CMK (cell line): ENCODE results near the gene SET.
"Not testable (repeated sequence)": the region's sequence is repeated elsewhere in the genome, so short reads cannot be mapped to it uniquely, and the experiment has no call there.

Experiments used
- DNase-seq: peaks from one replicate; pipeline ENCODE4 v3.0.0-alpha.2; 2010; ENCODE audit warnings: low read depth

The SET gene

DNA sequence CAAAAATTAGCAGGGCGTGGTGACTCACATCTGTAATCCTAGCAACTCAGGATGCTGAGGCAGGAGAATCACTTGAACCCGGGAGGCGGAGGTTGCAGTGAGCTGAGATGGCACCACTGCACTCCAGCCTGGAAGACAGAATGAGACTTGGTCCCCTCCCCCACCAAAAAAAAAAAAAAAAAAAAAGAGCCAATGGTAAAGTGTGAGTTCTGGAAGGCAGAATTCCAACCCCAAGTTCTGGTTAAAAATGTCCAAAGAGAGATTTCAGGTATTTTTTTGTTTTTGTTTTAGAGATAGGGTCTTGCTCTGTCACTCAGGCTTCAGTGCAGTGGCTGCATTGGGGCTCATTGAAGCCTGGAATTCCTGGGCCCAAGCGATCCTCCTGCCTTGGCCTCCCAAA, 1.6 kb upstream of the SET start:
- DNase-seq, result no peak

DNA sequence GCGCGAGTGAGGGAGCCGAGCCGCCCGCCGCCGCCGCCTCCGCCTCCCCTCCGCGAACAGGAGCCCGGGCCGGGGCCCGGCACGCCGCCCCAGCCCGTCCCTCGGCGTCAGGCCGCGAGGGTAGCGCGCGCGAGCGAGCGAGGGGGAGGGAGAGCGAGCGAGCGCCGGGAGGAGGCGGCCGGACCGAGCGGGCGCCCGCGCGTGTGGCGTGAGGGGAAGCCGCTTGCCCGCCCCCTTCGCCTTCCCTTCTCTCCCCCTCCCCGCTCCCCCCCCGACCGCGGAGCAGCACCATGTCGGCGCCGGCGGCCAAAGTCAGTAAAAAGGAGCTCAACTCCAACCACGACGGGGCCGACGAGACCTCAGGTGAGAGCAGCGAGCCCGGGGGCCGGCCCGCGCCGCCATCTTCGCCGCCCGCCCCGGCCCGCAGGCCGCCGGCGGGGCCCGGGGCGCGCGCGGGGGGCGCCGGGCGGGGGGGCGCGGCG, 312 bp downstream of the SET start:
- DNase-seq, result peak; percentile 67

DNA sequence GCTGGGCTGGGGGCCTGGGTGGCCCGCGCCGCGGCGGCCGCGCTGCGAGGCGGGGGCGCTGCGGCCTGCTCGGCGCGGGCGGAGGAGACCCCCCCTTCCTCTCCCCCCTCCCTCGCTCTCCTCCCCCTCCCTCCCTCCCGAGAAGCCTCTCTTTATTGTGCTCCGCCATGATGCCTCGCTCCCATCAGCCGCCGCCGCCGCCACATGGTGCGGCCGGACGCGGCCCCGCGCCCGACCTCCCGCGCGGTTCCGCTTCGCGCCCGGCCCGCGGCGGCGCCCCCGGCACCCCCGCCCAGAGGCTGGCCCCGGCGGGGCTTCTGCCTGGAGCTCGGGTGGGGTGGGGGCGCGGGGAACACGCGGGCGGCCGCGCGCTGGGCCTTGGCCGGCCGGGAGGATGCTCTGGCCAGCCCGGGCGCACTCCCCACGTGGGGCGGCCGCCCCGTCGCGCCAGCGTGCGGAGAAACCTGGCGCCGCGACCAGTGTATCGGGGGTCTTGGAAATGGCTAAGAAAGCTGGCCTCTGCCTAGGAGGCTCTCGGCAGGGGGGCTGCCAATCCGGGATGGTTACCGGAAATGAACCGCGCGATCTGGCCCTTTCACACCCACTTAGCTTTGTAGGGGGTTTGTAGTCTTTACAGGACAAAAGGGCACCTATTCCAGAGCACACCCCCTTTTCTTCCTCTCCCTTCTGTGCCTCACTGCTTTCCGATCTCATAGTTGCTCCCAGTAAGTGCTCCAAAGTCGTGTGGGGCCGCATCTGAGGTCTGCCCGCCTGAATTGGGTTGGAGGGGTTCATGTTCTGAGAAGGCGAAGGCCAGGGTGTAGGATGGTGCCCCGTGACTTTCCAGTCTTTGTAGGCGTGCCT, 1.0 kb downstream of the SET start:
- no peak for DNase-seq

DNA sequence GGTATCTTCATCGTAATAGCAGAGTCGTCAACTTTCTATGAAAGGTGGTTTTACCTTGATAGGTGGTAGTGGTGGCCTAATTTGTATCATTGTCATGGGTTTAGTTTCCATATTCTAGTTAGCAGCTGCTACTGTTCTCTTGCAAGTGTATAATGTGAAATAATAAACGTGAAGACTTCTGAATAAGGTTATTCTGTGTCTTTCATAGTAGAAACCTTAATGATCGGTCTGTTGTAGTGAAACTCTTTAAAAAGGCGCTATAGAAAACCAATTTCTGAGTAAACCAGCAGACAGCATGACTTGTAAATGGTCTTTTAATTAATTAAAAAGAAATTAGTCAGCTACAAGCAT, 1.6 kb downstream of the SET start:
- no peak for DNase-seq

DNA sequence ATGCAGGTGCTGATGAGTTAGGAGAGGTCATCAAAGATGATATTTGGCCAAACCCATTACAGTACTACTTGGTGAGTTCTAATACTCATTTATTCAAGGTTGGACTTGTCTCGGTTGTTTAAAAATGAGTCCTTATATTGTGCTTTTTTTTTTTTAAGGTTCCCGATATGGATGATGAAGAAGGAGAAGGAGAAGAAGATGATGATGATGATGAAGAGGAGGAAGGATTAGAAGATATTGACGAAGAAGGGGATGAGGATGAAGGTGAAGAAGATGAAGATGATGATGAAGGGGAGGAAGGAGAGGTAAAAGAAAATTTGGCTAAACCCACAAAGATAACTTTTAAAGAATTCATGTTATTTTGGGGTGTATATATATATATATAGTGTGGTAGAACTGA, 4.7 kb downstream of the SET start:
- DNase-seq, result not testable (repeated sequence)

DNA sequence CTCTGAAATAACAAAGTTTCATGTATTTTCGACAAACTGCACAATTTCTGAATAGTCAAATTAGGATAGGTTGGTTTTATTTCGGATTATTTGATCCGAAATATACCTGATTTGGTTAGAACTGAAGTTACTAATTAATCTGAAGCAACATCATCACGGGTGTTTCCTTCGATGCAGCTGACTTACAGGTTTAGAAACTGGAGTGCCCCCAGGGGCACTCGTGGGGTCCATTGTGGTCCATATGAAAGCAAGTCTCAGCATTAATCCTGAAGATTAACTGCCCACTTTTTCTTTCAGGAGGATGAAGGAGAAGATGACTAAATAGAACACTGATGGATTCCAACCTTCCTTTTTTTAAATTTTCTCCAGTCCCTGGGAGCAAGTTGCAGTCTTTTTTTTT, 5.3 kb downstream of the SET start:
- no peak for DNase-seq

DNA sequence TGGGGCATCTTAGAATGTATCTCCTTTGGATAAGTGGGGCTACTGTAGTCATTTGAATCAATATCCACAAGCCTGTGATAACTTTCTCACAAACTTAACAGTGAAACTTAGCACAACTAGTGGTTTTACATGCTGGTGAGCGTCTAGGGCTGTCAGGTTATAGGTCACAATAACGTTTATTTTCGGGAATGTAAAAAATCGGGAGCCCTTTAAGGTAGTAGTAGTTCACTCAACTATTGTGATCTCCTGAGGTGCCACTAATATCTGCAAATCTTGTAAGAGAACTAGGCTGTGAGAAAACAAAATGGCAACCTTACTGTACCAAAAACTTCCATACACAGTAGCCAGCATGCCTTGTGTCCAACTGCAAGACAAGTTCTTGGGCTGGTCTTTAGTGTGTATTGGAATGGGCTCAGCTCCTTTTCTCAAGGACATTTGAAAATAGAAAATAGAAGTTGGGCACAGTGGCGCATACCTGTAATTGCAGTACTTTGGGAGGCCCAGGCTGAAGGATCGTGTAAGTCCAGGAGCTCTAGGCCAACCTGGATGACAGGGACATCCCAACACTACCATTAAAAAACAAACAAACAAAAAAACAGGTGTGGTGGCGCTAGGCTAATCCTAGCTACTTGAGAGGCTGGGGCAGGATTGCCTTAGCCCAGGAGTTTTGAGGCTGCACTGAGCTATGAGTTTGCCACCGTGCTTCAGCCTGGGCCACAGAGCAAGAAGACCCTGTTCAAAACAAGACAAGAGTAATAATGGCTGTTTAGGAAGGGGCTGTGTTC, 8.1 kb downstream of the SET start:
- no peak for DNase-seq

DNA sequence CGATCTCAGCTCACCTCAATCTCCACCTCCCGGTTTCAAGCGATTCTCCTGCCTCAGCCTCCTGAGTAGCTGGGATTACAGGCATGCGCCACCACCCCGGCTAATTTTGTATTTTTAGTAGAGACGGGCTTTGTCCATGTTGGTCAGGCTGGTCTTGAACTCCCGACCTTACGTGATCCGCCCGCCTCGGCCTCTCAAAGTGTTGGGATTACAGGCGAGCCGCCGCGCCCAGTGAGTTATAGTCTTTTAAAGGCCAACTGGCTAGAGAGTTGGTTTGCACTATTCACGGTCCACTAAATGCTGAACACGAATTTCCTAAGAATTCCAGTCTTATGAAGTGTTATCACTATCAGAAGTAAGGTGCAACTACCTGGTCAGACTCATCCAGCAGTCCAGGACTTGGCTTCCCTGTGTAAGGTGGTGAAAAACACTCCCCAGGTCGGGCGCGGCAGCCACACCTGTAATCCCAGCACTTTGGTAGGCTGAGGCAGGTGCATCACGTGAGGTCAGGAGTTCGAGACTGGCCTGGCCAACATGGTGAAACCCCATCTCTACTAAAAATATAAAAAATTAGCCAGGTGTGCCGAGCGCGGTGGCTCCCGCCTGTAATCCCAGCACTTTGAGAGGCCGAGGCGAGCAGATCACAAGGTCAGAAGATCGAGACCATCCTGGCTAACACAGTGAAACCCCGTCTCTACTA, 10.2 kb downstream of the SET start:
- DNase-seq, result not testable (repeated sequence)

DNA sequence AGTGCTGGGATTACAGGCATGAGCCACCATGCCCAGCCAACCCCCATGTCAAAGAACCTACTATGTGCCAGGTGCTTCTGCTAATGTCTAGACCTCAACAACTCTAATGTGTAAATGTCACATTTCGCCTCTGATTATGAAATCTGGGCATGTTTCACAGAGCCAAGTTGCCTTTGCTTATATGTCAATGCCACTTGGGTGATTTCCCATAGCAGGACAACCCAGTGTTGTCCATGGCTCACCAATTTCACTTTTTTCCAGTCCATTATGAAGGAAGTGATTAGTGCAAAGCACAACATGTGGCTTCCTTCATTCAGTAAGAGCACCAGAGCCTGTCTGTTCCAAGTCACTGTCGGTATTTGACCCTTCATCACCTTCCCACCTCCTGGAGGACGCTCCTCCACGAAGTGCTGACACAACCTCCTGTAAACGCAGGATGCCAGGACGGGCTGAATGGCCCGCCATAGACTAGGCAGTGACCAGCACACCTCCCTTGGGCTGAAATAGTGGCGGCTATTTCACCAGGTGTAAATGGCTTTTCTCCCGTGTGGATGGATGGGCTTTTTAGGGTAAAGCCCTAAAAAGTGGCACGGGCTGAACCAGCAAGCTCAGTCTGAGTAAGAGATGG, 12.3 kb downstream of the SET start:
- DNase-seq, result no peak

DNA sequence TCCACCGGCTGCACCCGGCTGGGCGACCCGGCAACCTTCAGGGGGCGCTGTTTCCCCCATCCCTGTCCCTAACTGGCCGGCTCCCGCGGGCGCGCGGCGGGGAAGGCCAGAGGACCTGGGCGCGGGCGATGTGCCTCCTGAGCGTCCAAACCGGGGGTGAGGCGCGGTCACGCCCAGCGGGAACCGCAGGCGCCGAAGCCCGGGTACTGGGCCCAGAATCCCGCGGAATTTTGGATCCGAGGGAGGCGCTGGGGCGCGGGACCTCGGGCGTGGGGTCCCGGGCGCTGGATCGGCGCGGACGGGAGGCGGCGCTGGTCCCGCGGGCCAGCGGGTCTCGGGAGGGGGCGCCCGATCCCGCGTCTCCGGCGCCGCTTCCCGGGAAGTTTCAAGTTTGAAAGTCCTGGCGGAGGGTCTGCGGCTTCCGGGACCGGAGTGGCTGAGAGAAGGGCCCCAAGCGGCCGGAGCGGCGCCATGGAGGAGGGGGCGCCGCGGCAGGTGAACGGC, 13.5 kb downstream of the SET start, which contains the start of gene PKN3:
Gene PKN3 (plus strand): TSS at position 59 of the 504 bp plus-strand sequence. CDS start 413 bp downstream, at position 472.
- peak; percentile 77 for DNase-seq

DNA sequence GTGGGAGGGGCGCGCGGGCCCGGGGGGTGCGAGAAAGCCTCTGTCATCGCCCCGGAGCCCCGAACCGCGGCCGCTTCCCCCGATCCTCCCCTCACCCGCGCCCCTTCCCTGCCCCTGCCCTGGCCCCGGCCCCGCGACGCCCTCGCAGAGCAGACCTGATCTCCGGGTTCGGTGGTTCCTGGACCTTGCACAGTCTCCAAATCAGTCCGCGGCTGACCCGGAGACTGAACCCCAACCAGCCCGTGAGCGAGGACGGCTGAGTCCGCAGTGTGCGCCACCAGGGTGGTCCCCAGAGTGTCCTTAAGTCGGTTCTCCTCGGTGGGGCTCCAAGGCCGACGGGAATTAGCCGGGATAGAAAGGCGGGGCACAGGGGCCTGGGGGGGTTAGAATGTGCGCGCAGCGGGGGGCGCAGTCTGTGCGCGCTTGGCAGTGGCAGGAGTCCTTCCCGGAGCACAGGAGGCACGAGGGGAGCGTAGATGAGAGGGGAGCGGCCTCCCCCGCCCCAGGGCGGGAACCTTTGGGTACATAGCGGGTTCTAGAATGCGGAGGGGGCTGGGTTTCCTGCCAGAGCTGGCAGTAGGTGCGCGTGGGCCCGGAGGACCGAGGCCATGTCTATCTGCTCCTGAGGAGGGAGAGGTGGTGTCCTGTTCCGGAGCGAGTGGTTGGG, 14.1 kb downstream of the SET start:
- peak; percentile 62 for DNase-seq

DNA sequence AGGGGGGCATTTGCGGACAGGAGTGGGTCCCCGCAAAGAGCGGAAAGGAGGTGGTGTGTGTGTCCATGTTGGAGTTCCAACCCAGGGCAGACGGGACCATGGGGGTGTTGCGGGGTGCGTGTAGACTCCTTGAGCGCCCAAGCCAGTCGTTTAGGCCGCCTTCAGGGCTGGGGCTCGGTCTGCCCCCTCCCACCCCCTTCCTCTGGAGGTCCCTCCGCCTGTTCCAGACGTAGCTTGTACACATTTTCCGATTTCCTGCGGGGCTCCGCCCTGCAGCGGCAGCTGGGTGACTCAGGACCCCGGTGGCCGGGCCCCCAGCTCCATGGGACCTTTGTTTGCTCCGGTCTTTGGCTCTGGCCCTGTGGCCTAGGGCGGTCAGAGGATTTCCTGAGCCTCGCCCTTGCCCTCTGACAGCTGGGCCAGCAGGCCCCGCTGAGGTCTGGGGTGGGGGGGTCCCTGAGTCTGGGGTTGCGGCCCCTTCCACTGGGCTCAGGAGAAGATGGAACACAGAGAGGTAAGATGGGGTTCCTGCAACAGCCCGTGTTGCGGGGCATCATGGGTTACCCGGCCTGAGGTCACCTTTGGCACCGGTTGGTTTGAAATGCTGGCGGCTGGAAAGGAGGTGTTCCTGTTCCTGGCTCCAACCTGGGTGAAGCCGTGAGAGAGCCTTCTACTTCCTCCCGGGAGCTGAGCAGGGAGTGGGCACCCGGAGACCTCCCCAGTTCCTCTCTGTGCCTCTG, 14.8 kb downstream of the SET start:
- DNase-seq, result no peak

DNA sequence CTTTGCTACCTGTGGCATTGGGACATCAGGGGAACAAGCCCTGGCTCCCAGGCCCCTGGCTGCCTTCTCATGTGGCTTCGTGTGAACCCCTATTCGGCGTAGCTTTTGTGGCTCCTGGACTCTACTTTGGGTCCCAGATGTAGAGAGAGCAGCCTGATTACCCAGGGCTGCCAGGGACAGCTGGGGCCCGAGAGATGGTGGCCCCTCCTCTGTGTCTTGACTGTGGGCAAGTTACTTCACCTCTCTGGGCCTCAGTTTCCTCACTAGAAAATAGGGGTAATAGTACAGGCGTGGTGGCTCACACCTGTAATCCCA, 15.3 kb downstream of the SET start:
- no peak for DNase-seq

DNA sequence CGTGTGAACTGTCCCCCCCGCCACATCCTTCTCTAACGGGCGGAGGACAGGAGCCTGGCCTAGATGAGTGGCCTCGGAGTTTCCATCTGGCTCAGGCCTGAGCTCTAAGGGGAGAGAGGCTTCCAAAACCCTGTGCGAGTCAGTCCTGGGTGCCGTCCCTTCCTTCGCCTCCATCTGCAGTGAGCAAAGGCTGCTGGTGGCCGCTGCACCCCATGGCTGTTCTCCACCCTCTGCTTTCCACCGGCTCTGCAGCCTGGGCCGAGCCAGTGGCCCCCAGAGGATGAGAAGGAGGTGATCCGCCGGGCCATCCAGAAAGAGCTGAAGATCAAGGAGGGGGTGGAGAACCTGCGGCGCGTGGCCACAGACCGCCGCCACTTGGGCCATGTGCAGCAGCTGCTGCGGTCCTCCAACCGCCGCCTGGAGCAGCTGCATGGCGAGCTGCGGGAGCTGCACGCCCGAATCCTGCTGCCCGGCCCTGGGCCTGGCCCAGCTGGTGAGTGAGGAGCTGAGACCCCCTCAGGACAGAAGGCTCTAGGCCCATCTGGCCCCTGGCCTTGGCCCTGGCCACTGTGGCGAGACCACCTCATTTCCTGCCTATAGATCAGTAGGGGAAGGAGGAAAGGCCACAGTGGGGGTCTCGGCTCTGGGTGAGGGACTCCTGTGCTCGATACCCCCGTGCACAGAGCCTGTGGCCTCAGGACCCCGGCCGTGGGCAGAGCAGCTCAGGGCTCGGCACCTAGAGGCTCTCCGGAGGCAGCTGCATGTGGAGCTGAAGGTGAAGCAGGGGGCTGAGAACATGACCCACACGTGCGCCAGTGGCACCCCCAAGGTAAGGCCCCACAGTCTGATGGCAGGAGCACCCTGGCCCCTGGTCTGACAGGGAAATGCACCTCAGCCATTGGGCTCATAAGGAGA, 16.3 kb downstream of the SET start:
- no peak for DNase-seq

DNA sequence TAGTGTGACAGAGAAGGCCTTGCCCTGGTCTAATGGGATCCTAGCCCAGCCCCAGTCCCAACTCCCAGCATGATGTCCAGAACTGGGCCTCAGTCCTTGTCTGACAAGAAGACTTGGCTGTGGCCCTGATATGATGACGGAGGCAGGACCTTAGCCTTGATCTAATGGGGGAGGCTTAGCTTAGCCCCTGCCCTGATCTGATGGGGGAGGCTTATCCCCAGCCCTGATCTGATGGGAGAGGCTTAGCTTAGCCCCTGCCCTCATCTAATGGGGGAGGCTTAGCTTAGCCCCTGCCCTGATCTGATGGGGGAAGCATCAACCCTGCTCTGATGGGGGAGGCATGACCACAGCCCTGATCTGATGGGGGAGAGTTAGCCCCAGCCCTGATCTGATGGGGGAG, 17.0 kb downstream of the SET start:
- no peak for DNase-seq

DNA sequence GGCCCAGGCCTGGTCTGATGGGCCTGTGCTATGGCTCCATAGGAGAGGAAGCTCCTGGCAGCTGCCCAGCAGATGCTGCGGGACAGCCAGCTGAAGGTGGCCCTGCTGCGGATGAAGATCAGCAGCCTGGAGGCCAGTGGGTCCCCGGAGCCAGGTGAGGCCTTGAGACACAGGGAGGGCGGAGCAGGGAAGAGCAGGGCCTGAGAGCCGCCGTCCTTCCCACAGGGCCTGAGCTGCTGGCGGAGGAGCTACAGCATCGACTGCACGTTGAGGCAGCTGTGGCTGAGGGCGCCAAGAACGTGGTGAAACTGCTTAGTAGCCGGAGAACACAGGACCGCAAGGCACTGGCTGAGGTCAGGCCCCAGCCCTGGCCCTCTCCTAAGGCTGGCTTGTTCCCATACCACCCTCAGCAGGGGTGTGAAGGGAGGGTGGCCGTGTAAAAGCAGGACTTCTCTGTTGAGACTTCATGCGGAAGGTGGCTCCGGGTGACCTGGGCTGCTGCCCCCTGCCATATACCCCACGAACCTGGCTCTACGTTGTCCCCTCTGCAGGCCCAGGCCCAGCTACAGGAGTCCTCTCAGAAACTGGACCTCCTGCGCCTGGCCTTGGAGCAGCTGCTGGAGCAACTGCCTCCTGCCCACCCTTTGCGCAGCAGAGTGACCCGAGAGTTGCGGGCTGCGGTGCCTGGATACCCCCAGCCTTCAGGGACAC, 17.8 kb downstream of the SET start:
- no peak for DNase-seq

DNA sequence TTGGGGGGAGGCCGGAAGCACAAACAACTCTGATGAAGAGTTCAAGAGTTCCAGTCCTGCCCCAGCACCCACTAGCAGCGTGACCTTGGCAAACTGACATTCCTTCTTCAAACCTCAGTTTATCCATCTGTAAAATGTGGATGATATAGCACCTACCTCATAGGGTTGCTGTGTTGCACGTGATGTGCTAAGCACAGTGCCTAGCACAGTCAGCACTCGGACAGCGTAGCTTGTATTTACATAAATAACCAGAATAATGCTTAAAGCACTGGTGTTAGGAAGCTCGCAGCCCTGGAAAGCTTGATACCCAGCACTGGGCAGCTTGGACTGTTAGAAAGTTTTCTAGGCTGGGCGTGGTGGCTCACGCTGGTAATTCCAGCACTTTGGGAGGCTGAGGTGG, 18.4 kb downstream of the SET start:
- no peak for DNase-seq

DNA sequence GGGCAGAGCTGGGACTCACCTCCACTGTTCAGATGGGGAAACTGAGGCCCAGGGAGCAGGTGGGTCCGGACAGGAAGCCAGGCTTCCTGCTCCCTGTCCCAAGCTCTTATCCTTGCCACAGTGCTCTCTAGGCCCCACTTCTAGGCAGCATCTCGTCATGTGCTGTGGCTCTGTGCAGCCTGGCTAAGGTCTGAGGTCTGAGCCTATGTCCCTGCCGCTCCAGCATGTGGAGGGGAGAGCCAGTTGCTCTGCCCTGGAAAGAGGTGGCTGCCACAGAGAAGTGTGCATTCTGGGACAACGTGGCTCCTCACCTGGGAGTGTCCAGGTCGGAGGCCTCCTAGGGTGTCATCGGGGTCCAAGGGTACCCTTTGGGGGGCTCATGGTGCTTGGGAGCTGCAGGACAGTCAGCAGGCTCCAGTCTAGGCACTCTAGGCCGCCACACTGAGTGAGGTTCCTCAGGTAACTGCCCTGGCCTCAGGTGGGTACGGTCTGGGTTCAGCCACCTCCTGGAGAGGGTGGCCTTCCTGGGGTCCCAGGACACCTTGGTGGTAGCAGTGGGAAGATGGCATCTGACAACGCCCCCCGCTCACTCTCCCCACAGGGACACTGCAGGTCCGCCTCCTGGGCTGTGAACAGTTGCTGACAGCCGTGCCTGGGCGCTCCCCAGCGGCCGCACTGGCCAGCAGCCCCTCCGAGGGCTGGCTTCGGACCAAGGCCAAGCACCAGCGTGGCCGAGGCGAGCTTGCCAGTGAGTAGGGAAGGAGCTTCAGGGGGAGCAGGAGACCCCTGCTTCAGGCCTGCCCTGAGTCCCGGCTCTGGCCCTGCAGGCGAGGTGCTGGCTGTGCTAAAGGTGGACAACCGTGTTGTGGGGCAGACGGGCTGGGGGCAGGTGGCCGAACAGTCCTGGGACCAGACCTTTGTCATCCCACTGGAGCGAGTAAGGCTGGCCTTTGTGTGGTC, 23.7 kb downstream of the SET start:
- no peak for DNase-seq
